Left lung (tissue), 14 donors: ENCODE data around the gene TBCD. TPM values are rescaled to one million over a fixed set of nuclear protein-coding genes. Genes with fewer than 3 reads are reported as not detected.
A peak's percentile ranks its signal among the peaks of the same experiment; 100 is the strongest.

ENCODE experiments used
- ATAC-seq: fragments of 200-7000 bp; cut with Tn5 transposase; one replicate; pipeline ENCODE4 v1.9.1; 2020; ENCODE audit warnings: moderate library complexity
- DNase-seq, 4 donors: peaks; one replicate each; pipeline ENCODE4 v3.0.0-alpha.2; 2013 to 2020
- H3K27ac ChIP-seq, 2 donors: fragments of 200-600 bp; sonication (generic) in 1 of 2; one replicate each; pipeline versions ENCODE4 v1.5.0 to v1.8.0; 2020 to 2021
- H3K27me3 ChIP-seq, 2 donors: fragments of 200-600 bp; sonication (generic) in 1 of 2; one replicate each; pipeline versions ENCODE4 v1.5.0 to v1.8.0; 2020 to 2021
- H3K36me3 ChIP-seq, 2 donors: fragments of 200-600 bp; sonication (generic) in 1 of 2; one replicate each; pipeline versions ENCODE4 v1.5.0 to v1.8.0; 2020 to 2021
- H3K4me1 ChIP-seq, 2 donors: fragments of 200-600 bp; one replicate each; pipeline ENCODE4 v1.8.0; 2021
- H3K4me3 ChIP-seq, 2 donors: fragments of 200-600 bp; sonication (generic) in 1 of 2; one replicate each; pipeline versions ENCODE4 v1.5.0 to v1.8.0; 2020 to 2021; ENCODE audit warnings: mild to moderate bottlenecking in 1 of 2
- H3K9me3 ChIP-seq, 2 donors: fragments of 200-600 bp; sonication (generic) in 1 of 2; one replicate each; pipeline versions ENCODE4 v1.5.0 to v1.8.0; 2020 to 2021
- CTCF ChIP-seq, 2 donors: fragments of 200-600 bp; sonication (generic) in 1 of 2; IDR thresholded peaks; one replicate each; pipeline versions ENCODE4 v1.5.0 to v1.8.0; 2021; ENCODE audit warnings: antibody characterized with exemption in 2 of 2
- intact Hi-C, 2 donors: fragments of 100-400 bp; cut with DNase I; formaldehyde crosslinking; loops; one replicate each; pipeline versions ENCODE4 v1.11.2 to v1.14.2; 2022
- long read RNA-seq, 12 donors: library from polyadenylated mRNA in 2 of 12; unstranded in 2 of 12; transcript quantifications; one replicate each; pipeline ENCODE4 v2.0.0 and lab custom pipeline, GENCODE V29; 2019 to 2026
- polyA plus RNA-seq, 6 donors: library from polyadenylated mRNA; unstranded; fragments of 120-200 nt; gene quantifications; one replicate each; pipeline ENCODE4 v1.2.1, GENCODE V29; 2013; ENCODE audit not compliant: insufficient read length in 6 of 6
- total RNA-seq, 2 donors: library from RNA; stranded (reverse); fragmentation: NEBNext Ultra II Directional; extraction: Animal tissue kit (Norgen Biotek cat#: 25700); gene quantifications; one replicate each; pipeline ENCODE4 v1.2.1, GENCODE V29; 2021
- donor health status: DM: no; HTN: yes; CAD: no.
- donor health status: DM: no; HTN: no; CAD: no.

TBCD gene
- total RNA-seq (10 to 100 TPM; 87.2 to 89.6 TPM), polyA plus RNA-seq (100 to 1,000 TPM in 5 of 6 donors, 10 to 100 TPM in 1; 97.8 to 133 (median 108) TPM)
- long read RNA-seq, donor 1, full-length matches to known transcripts, result 32 of 72 reads
- long read RNA-seq, donor 1, partial matches to known transcripts, result 40 of 72 reads
- long read RNA-seq, donor 1, other reads (novel, unspliced or antisense), result 0 of 72 reads
- long read RNA-seq, donor 2, transcript TBCD-208 (3 exons, 776 nt), result major isoform, 12 of 28 reads
- long read RNA-seq, donor 2, partial matches to known transcripts, result 10 of 28 reads
- long read RNA-seq, donor 2, other reads (novel, unspliced or antisense), result 0 of 28 reads
- long read RNA-seq, donor 3, full-length matches to known transcripts, result 30 of 36 reads
- long read RNA-seq, donor 3, partial matches to known transcripts, result 6 of 36 reads
- long read RNA-seq, donor 3, other reads (novel, unspliced or antisense), result 0 of 36 reads
- long read RNA-seq, donor 4, partial matches to known transcripts, result 2 of 10 reads
- long read RNA-seq, donor 4, other reads (novel, unspliced or antisense), result 5 of 10 reads
- long read RNA-seq, donor 5, transcript TBCD-222 (7 exons, 1,926 nt), result minor isoform, 5 of 33 reads
- long read RNA-seq, donor 5, transcript TBCD-208 (3 exons, 776 nt), result major isoform, 16 of 33 reads
- long read RNA-seq, donor 5, partial matches to known transcripts, result 7 of 33 reads
- long read RNA-seq, donor 5, other reads (novel, unspliced or antisense), result 0 of 33 reads
- long read RNA-seq, donor 6, full-length matches to known transcripts, result 16 of 16 reads
- long read RNA-seq, donor 6, partial matches to known transcripts, result 0 of 16 reads
- long read RNA-seq, donor 6, other reads (novel, unspliced or antisense), result 0 of 16 reads
- long read RNA-seq, donor 7, full-length matches to known transcripts, result 9 of 9 reads
- long read RNA-seq, donor 7, partial matches to known transcripts, result 0 of 9 reads
- long read RNA-seq, donor 7, other reads (novel, unspliced or antisense), result 0 of 9 reads
- long read RNA-seq, donor 8, transcript TBCD-208 (3 exons, 776 nt), result major isoform, 12 of 22 reads
- long read RNA-seq, donor 8, partial matches to known transcripts, result 6 of 22 reads
- long read RNA-seq, donor 8, other reads (novel, unspliced or antisense), result 0 of 22 reads
- long read RNA-seq, donor 9, result 0 reads
- long read RNA-seq, donor 10, partial matches to known transcripts, result 2 of 4 reads
- long read RNA-seq, donor 10, other reads (novel, unspliced or antisense), result 1 of 4 reads
- long read RNA-seq, donor 11, result 0 reads
- long read RNA-seq, donor 12, full-length matches to known transcripts, result 18 of 25 reads
- long read RNA-seq, donor 12, partial matches to known transcripts, result 7 of 25 reads
- long read RNA-seq, donor 12, other reads (novel, unspliced or antisense), result 0 of 25 reads

- DNase-seq, result peak; percentile 88 to 95 (median 93)
- TF ChIP-seq CTCF (IDR thresholded peaks at IDR 0.05), result no peak
- H3K27me3 ChIP-seq, result peaks cover 0 to 7% of the 10 kb centered on the region in 2 donors
- H3K27ac ChIP-seq, result peak within 1 kb of the TSS; percentile 73 to 78
- H3K4me3 ChIP-seq, result peak within 1 kb of the TSS; percentile 61 to 97
- peaks cover 0 to 5% of the 10 kb centered on the region in 2 donors for H3K36me3 ChIP-seq
- peak; percentile 95 for ATAC-seq
- H3K9me3 ChIP-seq, result no peaks in the 10 kb centered on the region
- H3K4me1 ChIP-seq, result peaks cover 8 to 12% of the 10 kb centered on the region in 2 donors
- intact Hi-C loops, result no loop called here
Measured at GRCh38 chr17:82751571-82752370, at the start of gene TBCD. TBCD (plus strand) TSS chr17:82752065; CDS start chr17:82752194, 129 bp downstream.

GRCh38 chr17:82702231-82702927 lies 49.5 kb upstream of the TBCD start:
- intact Hi-C loops, result no loop called here
- no peaks in the 10 kb centered on the region for H3K9me3 ChIP-seq
- no peak for TF ChIP-seq CTCF (IDR thresholded peaks at IDR 0.05)
- ATAC-seq (no peak), DNase-seq (peak in 1 of 4 donors; percentile 58)
- H3K36me3 ChIP-seq, result no peaks in the 10 kb centered on the region
- no peak overlapping the region for H3K27ac ChIP-seq
- peaks cover 3 to 15% of the 10 kb centered on the region in 2 donors for H3K4me1 ChIP-seq
- no peak overlapping the region for H3K4me3 ChIP-seq
- peaks cover 0 to 8% of the 10 kb centered on the region in 2 donors for H3K27me3 ChIP-seq

- no peak for ATAC-seq
- no peak overlapping the region for H3K27ac ChIP-seq
- H3K36me3 ChIP-seq, result no peaks in the 10 kb centered on the region
- no peak overlapping the region for H3K4me3 ChIP-seq
- H3K9me3 ChIP-seq, result no peaks in the 10 kb centered on the region
- no peaks in the 10 kb centered on the region for H3K27me3 ChIP-seq
- peaks cover 0 to 8% of the 10 kb centered on the region in 2 donors for H3K4me1 ChIP-seq
- TF ChIP-seq CTCF (IDR thresholded peaks at IDR 0.05), result no peak
- intact Hi-C loops, result no loop called here
- peak in 1 of 4 donors; percentile 72 for DNase-seq
Measured at GRCh38 chr17:82703036-82703745, 48.7 kb upstream of the TBCD start.
